HTR-8/SVneo (cell line): ENCODE data around the gene PAQR5.

ENCODE experiments used
- DNase-seq: peaks from one replicate; pipeline ENCODE4 v3.0.0; 2011; ENCODE audit warnings: low spot score, mixed read lengths; ENCODE audit not compliant: insufficient read length
- FAIRE-seq: peaks from 2 replicates; lab custom pipeline; 2011; peaks lifted over from hg19 to GRCh38; lab: Jason Lieb, UNC

PAQR5 gene, protein sequence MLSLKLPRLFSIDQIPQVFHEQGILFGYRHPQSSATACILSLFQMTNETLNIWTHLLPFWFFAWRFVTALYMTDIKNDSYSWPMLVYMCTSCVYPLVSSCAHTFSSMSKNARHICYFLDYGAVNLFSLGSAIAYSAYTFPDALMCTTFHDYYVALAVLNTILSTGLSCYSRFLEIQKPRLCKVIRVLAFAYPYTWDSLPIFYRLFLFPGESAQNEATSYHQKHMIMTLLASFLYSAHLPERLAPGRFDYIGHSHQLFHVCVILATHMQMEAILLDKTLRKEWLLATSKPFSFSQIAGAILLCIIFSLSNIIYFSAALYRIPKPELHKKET

GRCh38 chr15:69298697-69299441 is at the start of gene PAQR5:
TSS of gene PAQR5 (plus strand) at chr15:69298912. CDS start at chr15:69360081, 61,169 bp downstream.
- DNase-seq = peak; percentile 27
- no peak for FAIRE-seq

DNA sequence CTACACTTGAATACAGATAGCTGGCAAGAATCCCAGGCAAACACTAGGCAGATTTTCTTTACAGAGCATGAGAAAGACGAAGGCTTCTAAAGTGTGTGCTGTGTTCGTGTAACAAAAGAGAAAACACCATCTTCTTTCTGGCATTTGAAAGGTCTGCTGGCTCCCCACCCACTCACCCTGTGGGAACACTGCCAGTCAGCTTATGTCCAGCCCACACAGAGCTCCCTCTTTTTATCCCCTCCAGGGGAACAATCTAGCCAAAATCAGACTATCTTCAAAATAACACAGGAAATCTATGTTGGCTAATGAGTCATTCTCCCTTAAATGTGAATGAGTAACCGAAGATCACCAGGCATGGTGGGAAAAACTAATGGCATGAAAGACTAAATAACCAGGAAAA is 45.6 kb upstream of the PAQR5 start:
- peak; percentile 89 for FAIRE-seq
- DNase-seq = peak; percentile 60

GRCh38 chr15:69265347-69265955 is 33.3 kb upstream of the PAQR5 start:
- FAIRE-seq (no peak), DNase-seq (peak; percentile 30)

DNA sequence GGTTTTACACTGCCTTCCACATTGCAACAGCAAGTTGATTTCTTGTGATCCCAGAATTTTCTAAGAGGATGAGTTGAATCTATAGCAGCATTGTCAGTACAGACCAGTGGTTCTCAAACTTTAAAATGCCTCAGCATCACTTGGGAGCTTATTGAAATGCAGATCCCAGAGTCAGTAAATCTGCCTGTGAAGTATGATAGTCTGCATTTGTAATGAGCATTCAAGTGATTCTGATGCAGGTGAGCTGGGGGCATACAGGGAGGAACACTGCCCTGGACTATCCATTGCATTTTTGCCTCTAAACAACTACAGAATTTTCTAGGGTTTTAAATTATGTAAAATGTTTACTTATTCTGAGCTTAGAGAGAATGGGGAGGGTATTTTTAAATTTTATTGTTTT is 27.5 kb upstream of the PAQR5 start:
- FAIRE-seq (no peak), DNase-seq (no peak)

GRCh38 chr15:69272139-69272538 is 26.6 kb upstream of the PAQR5 start:
- DNase-seq (no peak), FAIRE-seq (no peak)

- DNase-seq = no peak
- FAIRE-seq = peak; percentile 42
Measured at GRCh38 chr15:69272891-69273290, 25.8 kb upstream of the PAQR5 start.

GRCh38 chr15:69275074-69275670 is 23.5 kb upstream of the PAQR5 start:
- DNase-seq (no peak), FAIRE-seq (no peak)

GRCh38 chr15:69275933-69276560 is 22.7 kb upstream of the PAQR5 start:
- FAIRE-seq = no peak
- no peak for DNase-seq

DNA sequence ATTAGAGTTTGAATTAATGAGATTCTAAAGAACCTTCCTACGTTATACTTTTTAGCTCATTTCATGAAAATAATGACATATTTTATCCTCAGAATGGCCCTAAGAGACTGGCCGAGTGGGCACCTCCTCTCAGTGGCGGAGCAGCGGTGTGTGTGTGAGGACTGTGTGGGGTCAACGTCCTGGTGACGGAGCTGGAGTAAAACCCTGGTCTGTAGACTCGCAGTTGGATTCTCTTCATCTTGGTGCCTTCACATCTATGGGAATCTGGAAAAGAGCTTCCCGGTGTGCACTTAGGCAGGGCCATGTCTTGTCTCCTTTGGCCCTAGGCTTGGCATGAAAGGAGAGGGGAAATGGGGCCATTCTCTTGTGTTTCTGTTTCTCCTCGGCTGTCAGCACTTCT is 21.4 kb upstream of the PAQR5 start:
- FAIRE-seq (no peak), DNase-seq (no peak)

DNA sequence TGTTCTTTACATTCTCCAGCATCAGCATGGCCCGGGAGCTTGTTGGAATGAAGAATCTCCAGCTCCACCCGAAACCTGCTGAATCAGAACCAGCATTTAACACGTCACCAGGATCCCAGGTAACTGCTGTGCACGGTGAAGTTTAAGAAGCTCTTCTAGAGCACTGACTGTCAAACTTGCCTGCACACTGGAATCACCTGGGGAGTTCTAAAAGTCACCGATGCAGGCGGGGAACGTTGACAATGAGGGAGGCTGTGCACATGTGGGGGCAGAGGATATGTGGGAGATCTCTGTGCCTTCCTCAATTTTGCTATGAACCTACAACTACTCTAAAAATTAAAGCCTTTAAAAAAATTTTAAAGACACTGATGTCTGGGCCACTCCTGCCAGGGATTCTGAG is 19.1 kb upstream of the PAQR5 start:
- DNase-seq = no peak
- FAIRE-seq = no peak

DNA sequence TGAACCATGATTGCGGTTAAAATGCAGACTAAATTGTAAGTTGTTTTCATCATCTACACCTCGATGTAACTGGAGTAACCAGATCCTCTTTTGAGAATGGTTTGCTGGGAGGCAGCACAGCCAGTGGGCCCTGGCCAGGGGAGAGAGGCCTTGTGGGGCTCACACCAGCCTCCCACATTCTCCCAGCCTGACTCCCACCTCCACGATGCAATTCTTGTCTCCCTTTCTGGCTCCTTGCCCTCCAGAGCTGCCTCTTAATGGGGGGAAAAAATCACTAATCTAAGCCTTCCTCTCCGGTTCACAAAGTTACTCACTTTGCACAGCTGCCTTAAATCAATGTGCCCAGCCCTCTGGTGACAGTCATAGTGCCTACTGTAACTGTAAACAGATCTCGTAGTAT is 17.9 kb upstream of the PAQR5 start:
- FAIRE-seq (no peak), DNase-seq (no peak)

DNA sequence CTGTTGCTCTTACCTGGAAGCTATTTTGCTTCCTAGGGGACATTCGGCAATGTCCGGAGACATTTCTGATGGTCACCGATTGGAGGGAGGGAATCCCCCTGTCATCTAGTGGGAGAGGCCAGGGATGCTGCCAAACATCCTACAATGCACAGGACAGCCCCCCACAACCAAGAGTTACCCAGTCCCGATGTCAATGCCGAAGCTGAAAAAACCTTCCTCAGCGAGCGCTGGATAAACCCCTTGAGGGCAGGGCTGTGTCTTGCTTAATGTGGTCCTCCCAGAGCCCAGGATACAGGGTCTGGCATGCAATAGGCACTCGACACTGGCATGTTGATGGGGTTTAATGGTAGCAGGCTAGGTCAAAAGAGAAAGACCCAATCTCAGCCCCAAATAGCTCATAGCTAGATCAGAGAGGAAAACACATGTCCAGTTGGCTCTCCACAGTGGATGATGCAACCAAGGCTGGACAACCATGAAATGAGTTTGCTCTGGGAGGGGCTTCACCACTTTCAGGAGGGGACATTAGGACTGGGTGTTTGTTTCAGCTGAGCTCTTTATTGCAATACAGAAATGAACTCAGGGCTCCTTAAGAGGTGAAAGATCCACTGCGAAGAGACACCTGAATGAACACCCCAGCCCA is 16.5 kb upstream of the PAQR5 start:
- no peak for DNase-seq

DNA sequence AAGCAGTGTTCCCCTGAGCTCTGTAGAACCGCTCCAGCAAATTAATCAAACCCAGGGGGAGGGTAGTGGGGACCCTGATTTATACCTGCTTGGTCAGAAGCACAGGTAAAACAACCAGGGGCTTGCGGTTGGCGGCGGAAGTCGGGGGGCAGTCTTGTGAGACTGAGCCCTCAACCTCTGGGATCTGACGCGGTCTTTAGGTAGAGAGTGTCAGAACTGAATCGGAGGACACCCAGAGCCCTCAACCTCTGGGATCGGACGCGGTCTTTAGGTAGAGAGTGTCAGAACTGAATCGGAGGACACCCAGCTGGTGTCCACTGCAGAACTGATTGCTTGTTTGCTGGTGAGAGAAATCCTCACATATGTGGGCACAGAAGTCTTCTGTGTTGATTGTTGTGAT is 12.9 kb upstream of the PAQR5 start:
- FAIRE-seq = no peak
- DNase-seq = no peak

More for the DNA sequence above, 16.5 kb upstream of the PAQR5 start:
- FAIRE-seq = peak; percentile 13

- FAIRE-seq = no peak
- no peak for DNase-seq
Measured at GRCh38 chr15:69288011-69288410, 10.7 kb upstream of the PAQR5 start.

- DNase-seq (no peak), FAIRE-seq (peak; percentile 40)
Measured at GRCh38 chr15:69288531-69289341, 10.0 kb upstream of the PAQR5 start.

DNA sequence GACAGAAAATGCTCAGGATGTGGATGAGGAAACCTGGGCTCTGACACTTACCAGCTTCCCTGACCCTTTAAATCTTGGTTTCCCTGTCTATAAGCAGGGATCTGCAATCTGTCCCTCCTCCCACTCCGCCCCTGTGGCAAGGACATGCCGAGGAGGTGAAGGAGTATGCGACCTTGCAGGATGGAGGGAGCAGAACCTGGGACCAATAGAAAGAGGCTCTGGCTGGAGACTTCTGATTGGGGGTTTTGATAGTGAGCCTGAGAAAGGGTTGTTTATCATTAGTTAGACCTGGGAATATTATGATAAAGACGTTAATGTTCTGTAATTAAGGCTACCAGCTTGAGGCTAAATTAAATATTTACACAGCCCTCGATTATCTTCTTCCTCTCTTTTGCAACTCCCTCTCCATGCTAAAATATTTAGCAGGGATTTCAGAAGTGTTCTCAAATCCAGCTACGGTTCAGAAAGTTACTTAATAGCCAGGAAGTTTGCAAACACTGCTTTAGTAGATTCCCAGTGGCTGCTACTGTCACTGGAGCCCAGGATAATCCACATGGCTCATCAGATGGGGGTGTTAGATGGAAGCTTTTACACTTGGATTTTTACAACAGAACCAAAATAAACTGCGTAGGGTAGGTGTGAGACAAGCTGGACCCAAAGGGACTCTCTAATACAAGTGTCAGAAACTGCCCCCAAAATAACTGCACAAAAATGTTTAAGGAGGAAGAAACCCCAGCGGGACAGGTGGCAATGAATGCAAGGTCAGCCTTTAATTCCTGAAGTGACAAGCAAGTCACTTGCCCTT is 9.2 kb upstream of the PAQR5 start:
- DNase-seq = no peak
- FAIRE-seq = no peak

DNA sequence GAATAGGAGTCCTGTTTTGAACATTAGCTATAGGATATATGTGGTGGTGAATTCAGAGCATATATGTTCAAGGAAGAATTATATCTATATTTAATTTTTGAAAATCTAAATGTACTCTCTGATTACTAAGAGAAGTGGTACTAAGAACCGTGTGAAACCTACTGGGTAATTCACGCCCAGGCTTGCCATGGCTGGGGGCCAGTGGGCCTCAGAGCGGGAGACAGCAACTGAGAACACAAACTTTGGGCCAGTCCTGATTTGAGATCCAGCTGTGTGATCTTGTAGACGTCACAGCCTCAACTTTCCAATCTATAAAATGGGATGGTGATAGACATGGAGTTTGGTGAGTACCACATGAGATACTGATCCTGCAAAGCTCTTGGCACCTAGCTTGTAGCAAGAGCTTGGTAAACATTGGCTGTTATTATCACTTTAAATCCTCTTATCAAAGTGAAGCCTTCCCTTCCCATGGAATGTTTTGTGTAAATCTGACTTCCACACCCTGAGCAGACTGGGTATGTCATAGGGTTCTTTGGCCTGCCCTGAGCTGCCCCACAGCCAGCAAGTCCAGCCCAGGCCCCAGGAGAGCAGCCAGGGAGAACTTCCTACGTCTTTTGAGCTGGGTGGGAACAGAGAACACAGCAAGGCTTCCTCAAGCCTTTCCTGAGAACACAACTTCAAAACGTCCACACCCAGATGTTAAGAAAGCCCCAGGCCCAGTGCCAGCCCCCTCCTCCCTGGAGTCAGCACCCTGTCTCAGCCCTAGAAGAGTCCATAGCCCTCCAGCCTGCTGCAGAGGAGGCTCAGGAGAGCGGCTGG is 8.2 kb upstream of the PAQR5 start:
- DNase-seq = no peak
- FAIRE-seq = peak; percentile 4
